Gastroesophageal sphincter (tissue), 4 donors: ENCODE measurements around the gene BTBD2. TPM values are rescaled to one million over a fixed set of nuclear protein-coding genes. Genes with fewer than 3 reads are reported as not detected.
A peak's percentile ranks its signal among the peaks of the same experiment; 100 is the strongest.

ENCODE experiments used
- ATAC-seq: fragments of 150-250 bp; one replicate; pipeline ENCODE4 v1.9.1; 2016; ENCODE audit warnings: mild to moderate bottlenecking, moderate library complexity
- H3K27ac ChIP-seq, 4 donors: fragments of 200-600 bp; sonication (generic) in 3 of 4; 1 replicate in 3 of 4; 2 replicates in 1 of 4; pipeline ENCODE4 v1.5.1; 2016 to 2019
- H3K27me3 ChIP-seq: fragments of 200-600 bp; sonication (generic); one replicate; pipeline ENCODE4 v1.5.1; 2019
- H3K36me3 ChIP-seq, 2 donors: fragments of 200-600 bp; sonication (generic); one replicate each; pipeline ENCODE4 v1.5.1; 2019; ENCODE audit warnings: control low read depth in 1 of 2
- H3K4me1 ChIP-seq, 3 donors: fragments of 200-600 bp; sonication (generic); 1 replicate in 2 of 3; 2 replicates in 1 of 3; pipeline ENCODE4 v1.5.1; 2016 to 2019; ENCODE audit warnings: control low read depth in 2 of 3
- H3K4me3 ChIP-seq, 2 donors: fragments of 200-600 bp; sonication (generic); one replicate each; pipeline ENCODE4 v1.5.1; 2019; ENCODE audit warnings: mild to moderate bottlenecking in 1 of 2, moderate library complexity in 1 of 2
- H3K9me3 ChIP-seq, 3 donors: fragments of 200-600 bp; sonication (generic); one replicate each; pipeline ENCODE4 v1.5.1; 2017 to 2019; ENCODE audit warnings: control low read depth in 2 of 3
- EP300 ChIP-seq: sonication (generic); formaldehyde crosslinking; IDR thresholded peaks from one replicate; pipeline ENCODE4 v1.6.1; 2017; ENCODE audit warnings: antibody characterized with exemption, mild to moderate bottlenecking
- POLR2A ChIP-seq, 2 donors: fragments of 450-650 bp; IDR thresholded peaks; one replicate each; pipeline ENCODE4 v1.6.1; 2017; ENCODE audit warnings: antibody characterized with exemption in 2 of 2, mild to moderate bottlenecking in 2 of 2, moderate library complexity in 1 of 2
- POLR2AphosphoS5 ChIP-seq: sonication (generic); formaldehyde crosslinking; IDR thresholded peaks from one replicate; pipeline ENCODE4 v1.6.1; 2017; ENCODE audit warnings: antibody characterized with exemption
- WGBS, 2 donors: methylation state at CpG; one replicate each; pipeline ENCODE4 v1.1.5; 2018; ENCODE audit warnings: low coverage in 1 of 2; 5-methylcytosine and 5-hydroxymethylcytosine counted together
- total RNA-seq, 4 donors: library from RNA; depleted of rRNA; stranded (reverse); fragments of >200 nt; gene quantifications; one replicate each; pipeline ENCODE4 v1.1.0, GENCODE V29; 2016
- TF ChIP-seq, protein P1 (sequence below), 4 experiments: fragments of 200-600 bp in 2 of 4; fragments of 450-650 bp in 2 of 4; sonication (generic) in 1 of 4; IDR thresholded peaks; one replicate each; pipeline ENCODE4 v1.5.1; 2017 to 2019; ENCODE audit warnings: antibody characterized with exemption in 4 of 4, mild to moderate bottlenecking in 2 of 4, moderate library complexity in 2 of 4

BTBD2 gene
- total RNA-seq, 4 donors from 2014 or later, result 44.0 to 125 (median 59.9) TPM

DNA sequence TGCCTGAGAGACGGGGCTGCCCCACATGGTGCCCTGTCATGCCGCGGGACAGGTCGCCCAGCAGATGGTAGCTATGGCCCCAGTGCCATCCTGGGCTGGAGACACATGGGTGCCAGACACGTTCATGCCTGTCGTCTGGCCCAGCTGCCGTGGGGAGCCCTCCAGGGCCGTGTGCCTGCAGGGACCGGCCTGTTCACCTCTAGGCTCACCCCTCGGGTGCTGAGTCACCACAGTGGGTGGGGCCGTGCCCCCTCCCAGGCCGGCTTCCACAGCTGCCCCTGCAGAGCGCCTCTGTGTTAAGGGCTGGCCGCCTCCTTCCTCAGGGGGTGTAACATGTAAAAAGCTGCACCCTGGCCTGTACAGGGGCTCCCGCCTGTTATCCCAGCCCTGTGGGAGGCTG, 38.4 kb downstream of the BTBD2 start:
- Histone ChIP-seq H3K9me3 (no peaks in the 10 kb centered on the region), H3K4me3 (no peak overlapping the region), H3K27me3 (no peaks in the 10 kb centered on the region), H3K4me1 (peaks cover 0 to 13% (median 4%) of the 10 kb centered on the region in 3 donors), H3K27ac (no peak overlapping the region), H3K36me3 (peaks cover 0 to 69% of the 10 kb centered on the region in 2 donors)
- ATAC-seq, result no peak
- WGBS, 2 donors, result 100% methylated on average over 1 of the region's 15 CpGs; no CpG with 5 or more reads in 1 of the 2 donors
- TF ChIP-seq, protein P1, sequence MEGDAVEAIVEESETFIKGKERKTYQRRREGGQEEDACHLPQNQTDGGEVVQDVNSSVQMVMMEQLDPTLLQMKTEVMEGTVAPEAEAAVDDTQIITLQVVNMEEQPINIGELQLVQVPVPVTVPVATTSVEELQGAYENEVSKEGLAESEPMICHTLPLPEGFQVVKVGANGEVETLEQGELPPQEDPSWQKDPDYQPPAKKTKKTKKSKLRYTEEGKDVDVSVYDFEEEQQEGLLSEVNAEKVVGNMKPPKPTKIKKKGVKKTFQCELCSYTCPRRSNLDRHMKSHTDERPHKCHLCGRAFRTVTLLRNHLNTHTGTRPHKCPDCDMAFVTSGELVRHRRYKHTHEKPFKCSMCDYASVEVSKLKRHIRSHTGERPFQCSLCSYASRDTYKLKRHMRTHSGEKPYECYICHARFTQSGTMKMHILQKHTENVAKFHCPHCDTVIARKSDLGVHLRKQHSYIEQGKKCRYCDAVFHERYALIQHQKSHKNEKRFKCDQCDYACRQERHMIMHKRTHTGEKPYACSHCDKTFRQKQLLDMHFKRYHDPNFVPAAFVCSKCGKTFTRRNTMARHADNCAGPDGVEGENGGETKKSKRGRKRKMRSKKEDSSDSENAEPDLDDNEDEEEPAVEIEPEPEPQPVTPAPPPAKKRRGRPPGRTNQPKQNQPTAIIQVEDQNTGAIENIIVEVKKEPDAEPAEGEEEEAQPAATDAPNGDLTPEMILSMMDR (IDR thresholded peaks at IDR 0.05), result no peak
- TF ChIP-seq EP300 (no peak), POLR2AphosphoS5 (no peak), POLR2A (IDR thresholded peaks at IDR 0.05) (no peak)

GRCh38 chr19:1975162-1975480, 40.4 kb downstream of the BTBD2 start:
- no peak for TF ChIP-seq EP300
- TF ChIP-seq, protein P1 (IDR thresholded peaks at IDR 0.05), result no peak
- TF ChIP-seq POLR2AphosphoS5, result no peak
- no peak for TF ChIP-seq POLR2A (IDR thresholded peaks at IDR 0.05)
- whole genome bisulfite sequencing, 2 donors, result 100% methylated on average over 1 of the region's 20 CpGs; no CpG with 5 or more reads in 1 of the 2 donors
- Histone ChIP-seq H3K4me3 (no peak overlapping the region), H3K36me3 (peaks cover 0 to 62% of the 10 kb centered on the region in 2 donors), H3K4me1 (peaks cover 0 to 13% (median 4%) of the 10 kb centered on the region in 3 donors), H3K27ac (no peak overlapping the region), H3K27me3 (no peaks in the 10 kb centered on the region), H3K9me3 (no peaks in the 10 kb centered on the region)
- ATAC-seq, result peak; percentile 31

- Histone ChIP-seq H3K4me3 (no peak overlapping the region), H3K27me3 (no peaks in the 10 kb centered on the region), H3K36me3 (peaks cover 0 to 62% of the 10 kb centered on the region in 2 donors), H3K4me1 (peaks cover 0 to 13% (median 4%) of the 10 kb centered on the region in 3 donors), H3K27ac (no peak overlapping the region), H3K9me3 (no peaks in the 10 kb centered on the region)
- TF ChIP-seq POLR2A (IDR thresholded peaks at IDR 0.05) (no peak), EP300 (no peak)
- TF ChIP-seq, protein P1 (IDR thresholded peaks at IDR 0.05), result no peak
- no CpG with 5 or more reads among the region's 28 CpGs for WGBS, 2 donors
- ATAC-seq, result peak; percentile 18
Observed at GRCh38 chr19:1974381-1975161, 40.9 kb downstream of the BTBD2 start.

- no peaks in the 10 kb centered on the region for H3K9me3 ChIP-seq
- peaks cover 0 to 54% of the 10 kb centered on the region in 2 donors for H3K36me3 ChIP-seq
- 80 to 93% methylated on average over 1 to 3 of the region's 27 CpGs for WGBS, 2 donors
- no peak overlapping the region for H3K4me3 ChIP-seq
- H3K27me3 ChIP-seq, result no peaks in the 10 kb centered on the region
- TF ChIP-seq POLR2AphosphoS5, result no peak
- TF ChIP-seq, protein P1 (IDR thresholded peaks at IDR 0.05), result no peak
- TF ChIP-seq EP300, result no peak
- no peak for TF ChIP-seq POLR2A (IDR thresholded peaks at IDR 0.05)
- no peak for ATAC-seq
- H3K27ac ChIP-seq, result no peak overlapping the region
- H3K4me1 ChIP-seq, result peaks cover 0 to 20% (median 4%) of the 10 kb centered on the region in 3 donors
Observed at GRCh38 chr19:1970806-1971502, 44.6 kb downstream of the BTBD2 start.
